Stimulated activated CD8-positive, alpha-beta memory T cell treated with anti-CD3 and anti-CD28 coated beads, Interleukin-12 subunit alpha, Interleukin-12 subunit beta, amount 100 ng/mL, for 1 hour (primary cell): ENCODE measurements around the gene CWC27.

Source experiments
- DNase-seq: peaks from one replicate; pipeline ENCODE4 v3.0.0-alpha.2; 2020; ENCODE audit warnings: low read depth

The CWC27 gene, protein sequence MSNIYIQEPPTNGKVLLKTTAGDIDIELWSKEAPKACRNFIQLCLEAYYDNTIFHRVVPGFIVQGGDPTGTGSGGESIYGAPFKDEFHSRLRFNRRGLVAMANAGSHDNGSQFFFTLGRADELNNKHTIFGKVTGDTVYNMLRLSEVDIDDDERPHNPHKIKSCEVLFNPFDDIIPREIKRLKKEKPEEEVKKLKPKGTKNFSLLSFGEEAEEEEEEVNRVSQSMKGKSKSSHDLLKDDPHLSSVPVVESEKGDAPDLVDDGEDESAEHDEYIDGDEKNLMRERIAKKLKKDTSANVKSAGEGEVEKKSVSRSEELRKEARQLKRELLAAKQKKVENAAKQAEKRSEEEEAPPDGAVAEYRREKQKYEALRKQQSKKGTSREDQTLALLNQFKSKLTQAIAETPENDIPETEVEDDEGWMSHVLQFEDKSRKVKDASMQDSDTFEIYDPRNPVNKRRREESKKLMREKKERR

DNA sequence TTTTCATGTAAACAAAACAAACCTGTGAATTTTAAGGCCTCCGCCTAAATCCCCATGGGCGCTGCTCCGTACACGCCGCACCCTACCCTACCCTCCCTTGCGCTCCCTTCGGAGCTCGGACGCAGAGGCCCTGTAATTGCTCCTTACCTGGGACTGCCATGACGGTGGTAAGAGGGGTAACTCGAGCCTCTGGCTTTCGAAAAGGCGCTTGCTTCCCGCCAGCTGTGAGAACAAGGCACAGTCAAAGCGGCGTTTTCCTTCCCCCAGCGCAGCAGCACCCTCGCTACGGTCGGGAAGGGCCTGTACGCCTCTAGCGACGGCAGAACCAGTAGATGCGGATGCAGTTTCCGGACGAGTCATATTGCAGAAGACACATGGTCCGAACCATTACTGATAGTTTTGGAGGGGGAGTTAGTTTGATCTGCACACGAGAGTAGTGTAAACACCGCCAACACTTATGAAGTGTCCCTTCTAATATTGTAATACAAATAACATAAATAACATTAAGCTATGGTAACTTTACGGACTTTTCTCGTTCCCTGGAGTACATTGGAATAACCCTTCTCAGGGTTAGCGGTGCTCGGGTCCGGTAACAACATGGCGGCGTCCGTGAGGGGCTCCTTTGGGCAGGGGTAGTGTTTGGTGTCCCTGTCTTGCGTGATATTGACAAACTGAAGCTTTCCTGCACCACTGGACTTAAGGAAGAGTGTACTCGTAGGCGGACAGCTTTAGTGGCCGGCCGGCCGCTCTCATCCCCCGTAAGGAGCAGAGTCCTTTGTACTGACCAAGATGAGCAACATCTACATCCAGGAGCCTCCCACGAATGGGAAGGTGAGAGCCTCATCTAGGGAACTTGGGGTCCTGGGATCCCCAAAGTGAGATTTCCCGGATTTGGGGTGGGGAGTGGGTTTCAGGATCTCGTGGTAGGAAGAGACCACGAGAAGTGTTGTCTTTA is at the start of gene CWC27, which contains the start of gene SREK1IP1:
TSS of gene CWC27 (plus strand) at position 573 of the 955 bp plus-strand sequence. CDS start at position 790, 217 bp downstream.
TSS of gene SREK1IP1 (minus strand) at position 334 of the 955 bp plus-strand sequence. CDS start at position 160, 174 bp downstream.
- DNase-seq: peak; percentile 66

DNA sequence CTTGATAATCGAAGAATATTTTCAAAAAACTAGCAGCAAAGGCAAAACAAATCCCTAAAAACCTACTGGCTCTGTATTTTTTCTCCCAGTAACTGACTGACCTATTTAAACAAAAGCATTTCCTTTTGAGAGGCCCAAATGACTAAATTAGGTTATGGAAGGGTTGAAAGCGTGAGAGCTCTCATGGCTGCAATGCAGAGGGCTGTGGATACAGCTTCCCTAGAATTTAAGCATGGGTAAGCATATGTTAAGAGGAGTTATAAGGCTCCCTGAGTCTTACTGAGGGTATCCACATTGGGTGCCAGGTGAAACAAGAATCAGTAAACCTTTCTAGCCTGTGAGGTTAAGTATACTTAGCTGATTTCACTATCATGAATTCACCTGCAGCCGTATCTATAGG is 46.1 kb upstream of the CWC27 start:
- DNase-seq: no peak

DNA sequence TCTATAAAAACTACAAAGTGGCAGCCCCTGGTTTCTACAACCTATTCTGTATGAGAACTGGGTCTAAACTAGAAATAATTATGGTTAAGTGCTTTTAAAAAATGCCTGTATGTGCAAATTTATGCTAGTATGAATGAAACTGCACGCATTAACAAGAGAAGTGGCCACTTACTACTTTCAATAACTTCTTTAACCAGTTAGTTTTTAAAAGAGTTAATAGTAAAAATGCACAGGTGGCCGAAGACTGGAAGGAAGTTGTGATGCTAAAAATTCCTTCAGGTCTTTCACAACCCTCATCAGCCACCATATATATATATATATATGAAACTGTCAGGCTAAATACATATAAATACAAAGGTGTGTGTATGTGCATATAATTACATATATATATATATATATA is 41.6 kb upstream of the CWC27 start:
- no peak for DNase-seq

DNA sequence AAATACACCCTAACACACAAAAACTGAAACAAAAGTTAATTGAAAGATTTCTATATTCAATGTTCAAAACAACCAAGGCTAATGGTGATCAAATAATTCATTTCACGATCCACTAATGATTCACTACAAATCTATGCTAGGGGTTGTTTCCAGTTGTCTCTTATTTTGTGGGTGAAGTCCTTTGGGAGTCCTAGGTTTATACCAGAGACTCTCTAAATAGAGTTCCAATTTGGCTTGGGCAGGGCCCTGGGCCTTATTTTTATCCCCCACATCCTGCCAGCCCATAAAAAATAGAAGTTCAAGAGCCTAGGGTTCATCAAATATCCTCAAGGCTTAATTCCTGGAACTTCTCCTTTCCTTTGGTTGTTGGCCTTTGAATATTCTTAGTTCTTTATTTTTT is 26.3 kb upstream of the CWC27 start:
- no peak for DNase-seq

DNA sequence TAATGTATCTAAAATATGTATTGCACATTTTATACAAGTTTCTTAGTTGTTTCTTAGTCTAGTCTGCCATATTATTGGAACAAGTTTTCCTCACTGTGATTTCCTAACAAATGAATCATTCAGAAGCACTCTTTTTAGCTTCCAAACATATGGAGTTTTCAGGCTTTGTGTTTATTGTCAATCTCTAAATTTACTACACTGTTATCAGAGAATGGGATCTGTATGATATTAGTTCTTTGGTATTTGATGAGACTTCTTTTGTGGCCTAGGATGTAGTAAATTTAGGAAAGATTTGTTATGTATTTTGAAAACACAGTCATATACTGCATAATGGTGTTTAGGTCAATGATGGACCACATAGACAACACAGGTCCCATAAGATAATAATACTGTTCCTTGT is 25.9 kb upstream of the CWC27 start:
- no peak for DNase-seq

DNA sequence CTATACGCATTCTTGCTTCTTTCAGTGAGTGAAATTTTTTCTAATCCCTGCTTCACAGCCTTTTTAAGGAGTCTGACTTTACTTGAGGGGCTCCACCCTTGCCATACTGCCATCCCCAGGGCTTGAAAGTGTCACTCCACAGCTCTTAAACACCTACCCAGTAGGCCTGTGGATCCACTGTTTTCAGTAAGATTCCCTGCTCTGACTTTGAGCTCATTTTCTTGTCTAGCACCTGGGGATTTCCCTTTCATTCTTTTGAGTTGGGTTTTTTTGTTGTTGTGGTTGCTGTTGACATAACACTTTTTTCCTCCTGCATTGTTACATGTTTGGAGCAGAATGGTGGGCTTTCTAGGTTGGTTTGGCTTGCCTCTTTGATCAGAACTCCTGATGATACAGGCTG is 23.8 kb upstream of the CWC27 start:
- no peak for DNase-seq

DNA sequence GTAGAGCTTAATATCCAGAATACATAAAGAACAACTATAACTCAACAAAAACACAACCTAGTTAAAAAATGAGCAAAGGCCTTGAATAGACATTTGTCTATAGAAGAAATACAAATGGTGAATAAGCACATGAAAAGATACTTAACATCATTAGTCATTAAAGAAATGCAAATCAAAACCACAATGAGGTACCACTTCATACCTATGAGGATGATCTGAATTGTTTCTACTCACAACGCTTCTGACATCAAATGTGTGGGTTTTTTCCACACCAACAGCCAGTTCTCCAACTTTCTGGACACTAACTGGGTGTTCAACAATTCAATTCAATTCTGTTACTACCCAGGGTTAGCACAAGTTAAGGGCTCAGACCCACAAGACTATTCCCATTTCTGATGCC is 22.3 kb upstream of the CWC27 start:
- no peak for DNase-seq

DNA sequence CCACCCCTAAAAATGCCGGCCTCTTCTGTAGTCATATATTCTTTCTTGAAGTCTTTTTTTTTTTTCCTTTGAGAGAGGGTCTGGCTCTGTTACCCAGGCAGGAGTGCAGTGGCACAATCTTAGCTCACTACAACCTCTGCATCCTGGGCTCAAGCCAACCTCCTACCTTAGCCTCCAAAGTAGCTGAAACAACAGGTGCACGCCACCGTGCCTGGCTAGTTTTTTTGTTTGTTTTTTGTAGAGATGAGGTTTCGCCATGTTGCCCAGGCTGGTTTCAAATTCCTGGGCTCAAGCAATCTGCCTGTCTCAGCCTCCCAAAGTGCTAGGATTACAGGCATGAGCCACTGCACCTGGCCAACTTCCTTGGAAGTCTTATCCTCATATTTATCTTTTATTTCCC is 19.3 kb upstream of the CWC27 start:
- no peak for DNase-seq

DNA sequence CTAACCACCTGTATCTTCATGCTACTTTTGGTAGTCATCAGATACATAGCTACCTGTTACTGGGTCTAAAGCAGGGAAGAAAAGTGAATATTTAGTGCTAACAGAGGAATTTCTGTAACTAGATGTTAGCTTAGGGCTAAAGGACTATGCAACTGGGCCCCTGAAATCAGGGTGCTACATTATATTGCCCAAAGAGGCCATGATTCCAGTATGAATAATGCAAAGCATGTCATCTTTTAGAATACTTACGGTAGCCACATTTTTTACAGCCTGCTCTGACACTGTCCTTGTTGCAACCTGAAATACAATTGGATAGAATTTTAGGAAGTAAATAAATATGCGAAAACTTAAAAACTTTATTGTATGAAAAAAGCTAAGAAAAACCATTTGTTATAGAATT is 14.7 kb upstream of the CWC27 start:
- DNase-seq: no peak

DNA sequence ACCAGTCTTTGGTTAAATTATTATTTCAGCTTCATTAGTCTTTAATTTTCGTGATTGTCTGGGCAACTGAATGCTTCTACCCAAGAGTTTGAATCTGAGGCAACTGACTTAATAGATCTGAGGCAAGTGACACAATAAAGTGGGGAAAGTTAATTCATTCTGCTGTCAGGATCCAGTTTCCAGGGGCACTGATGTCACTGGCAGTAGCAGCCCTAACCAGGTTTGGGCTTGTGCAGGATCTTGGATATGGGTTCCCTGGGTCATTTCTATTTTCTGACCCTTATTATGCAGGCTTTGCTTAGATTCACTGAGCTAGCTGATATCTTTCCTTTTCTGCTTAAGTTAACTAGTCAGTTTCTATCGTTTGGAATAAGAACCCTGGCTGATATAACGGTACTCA is 9.8 kb upstream of the CWC27 start:
- no peak for DNase-seq

DNA sequence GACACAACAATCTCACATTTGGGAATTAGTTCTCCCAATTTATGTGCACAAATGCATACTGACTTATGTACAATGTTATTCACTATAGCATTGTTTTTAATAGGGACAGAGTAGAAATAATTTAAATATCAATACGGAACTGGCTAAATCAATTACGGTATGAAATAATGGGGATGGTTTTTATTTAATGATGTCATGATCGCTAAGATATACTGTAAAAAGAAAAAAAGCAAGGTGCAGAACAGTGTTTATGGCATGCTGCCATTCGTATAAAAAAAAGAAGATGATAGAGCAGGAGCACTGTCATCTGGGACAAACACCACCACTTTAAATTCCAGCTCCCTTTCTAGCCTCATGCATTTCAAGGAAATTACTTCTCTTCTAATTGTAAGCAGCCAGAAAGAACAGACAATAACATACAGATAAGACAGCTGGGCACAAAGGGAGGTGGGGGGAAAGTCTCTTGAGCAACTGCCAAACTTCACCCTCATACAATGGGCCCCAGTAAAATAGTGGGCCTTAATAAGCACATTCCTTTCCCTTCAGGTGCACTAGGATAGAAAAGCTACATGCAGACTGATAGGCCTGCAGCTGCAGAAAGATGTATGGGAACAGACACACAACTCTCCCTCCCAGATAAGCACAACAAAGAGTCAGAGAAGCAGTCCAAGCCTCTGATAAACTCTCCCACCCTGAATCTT is 8.6 kb upstream of the CWC27 start:
- no peak for DNase-seq

DNA sequence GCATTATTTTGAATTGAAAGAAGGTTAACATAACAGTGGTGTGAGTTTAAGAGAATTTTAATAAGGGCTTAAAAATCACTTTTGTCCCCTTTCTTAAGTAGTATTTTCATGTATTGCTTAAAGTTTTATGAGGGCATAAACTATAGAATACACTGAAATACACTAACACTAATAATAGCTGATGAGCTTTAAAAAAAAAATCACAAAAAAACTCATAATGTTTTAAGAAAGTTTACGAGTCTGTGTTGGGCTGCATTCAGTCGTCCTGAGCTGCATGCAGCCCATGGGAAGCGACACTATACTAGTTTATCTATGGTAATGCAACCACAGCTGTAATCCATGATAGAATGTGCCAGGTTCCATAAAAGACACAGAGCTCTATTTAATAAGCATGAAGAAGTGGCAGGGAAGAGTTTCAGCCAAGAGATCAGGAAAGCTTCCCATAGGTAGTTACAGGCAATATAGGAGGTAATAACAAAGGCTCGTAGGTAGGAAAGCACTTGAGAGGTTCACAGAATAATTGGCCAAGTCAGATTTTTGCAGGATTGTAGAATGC is 4.7 kb upstream of the CWC27 start:
- no peak for DNase-seq

DNA sequence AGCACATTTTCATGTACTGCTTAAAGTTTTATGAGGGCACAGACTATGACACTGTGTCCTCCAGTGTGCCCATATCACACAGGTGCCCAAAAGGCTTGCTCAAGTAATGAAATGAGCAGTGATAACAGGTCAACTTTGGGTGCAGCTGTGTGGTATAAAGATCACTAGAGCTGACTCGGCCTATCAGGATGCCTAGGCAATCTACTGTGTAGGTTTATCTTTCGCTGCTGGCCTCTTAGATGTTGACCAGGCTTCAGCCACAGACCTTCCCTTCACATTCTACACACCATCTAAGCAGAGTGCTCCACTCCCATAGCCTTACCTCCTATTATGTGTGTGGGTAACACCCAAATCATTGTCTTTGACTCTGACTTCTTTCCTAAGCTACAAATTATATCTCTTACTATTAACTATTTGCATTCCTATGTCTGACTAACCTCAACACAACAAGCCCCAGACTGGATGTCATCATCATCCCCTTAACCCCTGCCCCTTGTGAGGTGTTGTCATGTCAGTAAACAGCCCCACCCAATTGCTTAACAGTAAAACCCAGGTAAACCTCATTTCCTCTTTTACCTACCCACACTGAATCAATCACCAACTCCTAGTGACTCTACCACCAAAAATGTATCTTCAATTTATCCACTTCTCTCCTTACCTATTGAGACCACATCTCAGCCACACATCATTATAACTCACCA is 2.8 kb upstream of the CWC27 start:
- DNase-seq: no peak

DNA sequence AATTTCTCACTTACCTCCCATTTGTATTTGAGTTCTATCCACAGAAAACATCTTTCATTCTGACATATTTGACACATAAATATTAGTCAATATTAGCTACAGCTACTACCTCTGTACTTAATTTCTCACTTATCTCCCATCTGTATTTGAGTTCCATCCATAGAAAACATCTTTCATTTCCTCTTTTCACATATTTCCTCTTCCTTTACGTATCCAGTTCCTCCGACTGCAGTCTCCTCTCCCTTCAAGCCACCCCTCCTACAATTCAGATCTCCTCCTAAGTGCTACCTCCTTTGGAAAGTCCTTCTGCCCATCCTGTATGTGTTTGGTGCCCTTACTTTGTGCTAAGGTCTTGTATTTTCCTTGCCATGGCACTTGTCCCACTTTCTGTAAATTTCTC is 1.8 kb upstream of the CWC27 start:
- DNase-seq: no peak

DNA sequence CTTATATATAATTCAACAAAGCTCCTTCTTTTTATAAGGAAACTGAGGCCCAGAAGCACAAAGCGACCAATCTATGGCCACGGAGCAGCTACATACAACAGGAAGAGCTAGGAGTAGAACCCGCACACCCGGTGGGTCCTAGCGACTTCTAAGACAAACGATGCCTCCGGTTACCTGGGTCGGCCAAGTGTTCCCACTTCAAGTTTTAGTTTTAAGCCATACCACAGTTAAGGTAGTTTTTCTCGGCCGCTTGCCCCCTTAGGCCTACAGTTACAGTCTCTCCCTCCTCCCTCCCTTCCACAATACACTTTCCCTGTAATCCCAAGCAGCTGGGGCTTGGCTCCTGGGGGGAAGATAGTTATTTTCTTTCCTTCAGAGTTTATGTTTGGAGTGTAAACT is 772 bp upstream of the CWC27 start:
- DNase-seq: no peak

DNA sequence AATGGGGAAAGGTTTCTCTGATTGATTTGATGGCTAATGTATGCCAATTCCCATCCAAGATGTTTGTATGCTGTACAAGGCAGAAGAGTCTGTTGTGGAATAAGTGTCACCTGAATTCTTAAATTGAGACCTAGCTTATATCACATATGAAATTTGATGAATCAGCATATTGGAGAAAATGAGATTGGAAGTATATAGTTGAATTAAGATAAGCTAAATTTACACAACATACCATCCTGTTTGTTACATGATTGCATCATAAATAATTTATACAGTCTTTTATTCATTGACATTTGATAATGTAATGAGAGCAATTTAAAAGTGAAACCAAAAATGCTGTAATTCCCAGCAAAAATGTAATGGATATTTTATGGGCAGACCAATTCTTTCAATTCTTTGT is 1.1 kb downstream of the CWC27 start:
- no peak for DNase-seq

DNA sequence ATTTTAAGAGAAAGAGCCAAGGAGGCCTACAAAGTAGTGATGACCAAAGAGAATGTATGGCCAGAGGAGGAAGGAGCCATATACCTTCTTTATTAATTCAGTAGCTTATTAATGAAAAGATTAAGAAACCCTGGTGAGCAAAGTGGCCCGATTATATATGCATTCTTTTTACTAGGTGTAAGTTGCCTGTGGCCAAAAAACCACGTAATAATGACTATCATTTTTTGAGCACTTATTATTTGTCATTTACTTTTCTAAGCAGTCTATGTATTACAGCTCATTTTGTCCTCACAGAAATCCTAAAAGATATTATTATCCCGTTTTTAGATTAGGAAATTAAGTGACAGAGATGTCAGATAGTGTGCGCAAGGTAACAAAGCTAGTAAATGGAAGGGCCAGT is 3.0 kb downstream of the CWC27 start:
- no peak for DNase-seq

DNA sequence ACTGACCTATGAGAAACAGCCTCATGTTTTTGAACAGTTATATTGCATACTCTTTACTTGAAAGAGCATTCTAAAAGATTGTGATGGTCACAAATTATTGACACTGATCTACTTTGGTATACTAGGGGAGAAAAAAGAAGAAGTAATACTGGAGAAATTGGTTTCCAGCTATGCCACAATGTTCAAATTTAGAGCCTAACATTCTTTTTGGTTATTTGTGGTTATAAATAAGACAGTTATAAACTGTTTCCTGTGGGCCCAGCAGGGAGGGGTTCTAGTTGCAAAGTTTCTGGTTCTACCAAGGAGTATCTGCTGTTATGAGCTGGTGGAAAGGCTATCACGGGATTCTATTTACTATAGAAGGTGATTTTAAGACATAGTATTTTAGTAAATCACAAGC is 4.8 kb downstream of the CWC27 start:
- no peak for DNase-seq

DNA sequence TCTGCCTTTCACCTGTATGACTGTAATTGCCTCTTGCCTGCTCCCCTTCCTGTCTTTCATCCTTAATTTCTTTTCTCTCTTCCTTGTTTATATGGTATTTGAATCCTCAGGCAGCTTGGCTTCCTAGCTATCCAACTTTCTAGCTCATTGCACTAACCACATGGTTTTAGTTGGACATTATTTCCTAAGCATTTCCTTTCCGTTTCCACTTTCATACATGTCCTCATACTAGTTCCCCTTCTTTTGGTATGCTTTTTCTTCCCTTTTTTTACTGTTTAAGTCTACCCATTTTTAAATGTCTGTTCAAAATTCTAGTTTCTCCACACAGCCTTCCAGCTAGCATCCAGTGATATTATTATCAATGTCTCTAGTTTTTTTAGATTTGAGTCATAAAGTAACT is 6.6 kb downstream of the CWC27 start:
- DNase-seq: no peak

DNA sequence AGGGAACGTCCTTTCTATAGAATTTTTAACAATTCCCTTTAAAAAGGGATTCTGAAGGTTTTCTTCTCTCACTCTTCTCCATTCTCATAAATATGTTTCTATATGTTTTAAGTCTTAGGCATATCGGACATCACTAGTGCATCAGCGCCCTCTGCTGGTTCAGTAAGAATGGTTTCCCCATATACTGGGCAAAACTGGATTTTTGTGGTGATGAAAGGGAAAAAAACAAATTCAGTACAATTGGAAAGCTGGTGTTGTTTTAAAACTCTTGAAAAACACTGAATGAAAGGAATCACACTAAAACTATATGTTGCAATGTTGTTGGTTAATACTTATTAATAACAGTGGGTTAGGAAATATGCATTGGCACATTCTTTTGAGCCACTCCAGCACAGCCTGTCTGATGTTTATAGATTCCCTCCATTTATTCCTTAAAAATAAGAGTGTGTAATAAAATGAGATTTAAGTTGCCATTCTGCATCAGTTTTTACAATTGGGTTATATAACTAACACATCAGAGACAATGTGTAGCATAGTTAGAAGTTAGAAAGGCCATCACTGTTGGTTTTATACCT is 15.8 kb downstream of the CWC27 start:
- DNase-seq: peak; percentile 65

DNA sequence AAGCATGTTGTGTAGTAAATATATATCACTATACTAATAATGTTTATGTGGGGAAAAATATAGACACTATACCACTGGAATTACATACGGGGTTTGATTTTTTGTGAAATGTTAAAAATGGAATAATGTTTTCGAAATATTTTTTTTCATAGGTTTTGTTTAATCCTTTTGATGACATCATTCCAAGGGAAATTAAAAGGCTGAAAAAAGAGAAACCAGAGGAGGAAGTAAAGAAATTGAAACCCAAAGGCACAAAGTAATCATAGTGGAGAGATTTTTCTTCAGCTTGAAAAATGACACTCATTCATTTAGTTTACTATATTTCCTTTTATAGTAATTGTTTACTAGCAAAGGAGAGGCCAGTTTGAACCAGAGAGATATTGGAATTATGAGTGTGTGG is 17.6 kb downstream of the CWC27 start:
- no peak for DNase-seq
